ENCODE results near the gene LIMS1.
A peak's percentile ranks its signal among the peaks of the same experiment; 100 is the strongest.

The LIMS1 gene

DNA sequence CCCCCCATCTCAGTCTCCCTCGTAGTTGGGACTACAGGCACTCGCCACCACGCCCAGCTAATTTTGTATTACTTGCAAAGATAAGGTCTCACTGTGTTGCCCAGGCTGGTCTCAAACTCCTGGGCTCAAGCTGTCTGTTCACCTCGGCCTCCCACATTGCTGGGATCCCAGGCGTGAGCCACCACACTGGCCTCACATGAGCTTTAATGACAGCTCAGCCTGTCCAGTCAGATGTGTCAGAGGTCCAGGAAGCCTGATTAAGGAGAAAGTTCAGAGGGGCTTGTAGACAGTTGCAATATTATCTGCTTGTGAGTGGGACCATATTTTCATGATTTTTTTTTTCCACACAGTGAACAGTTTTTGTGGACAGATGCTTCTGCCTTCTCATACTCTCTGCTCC is 82.0 kb downstream of the LIMS1 start:
- no peak for DNase-seq

GRCh38 chr2:108616751-108617161 is 82.5 kb downstream of the LIMS1 start:
- DNase-seq, result no peak

- DNase-seq, result no peak
Observed at GRCh38 chr2:108617617-108618016, 83.3 kb downstream of the LIMS1 start.

DNA sequence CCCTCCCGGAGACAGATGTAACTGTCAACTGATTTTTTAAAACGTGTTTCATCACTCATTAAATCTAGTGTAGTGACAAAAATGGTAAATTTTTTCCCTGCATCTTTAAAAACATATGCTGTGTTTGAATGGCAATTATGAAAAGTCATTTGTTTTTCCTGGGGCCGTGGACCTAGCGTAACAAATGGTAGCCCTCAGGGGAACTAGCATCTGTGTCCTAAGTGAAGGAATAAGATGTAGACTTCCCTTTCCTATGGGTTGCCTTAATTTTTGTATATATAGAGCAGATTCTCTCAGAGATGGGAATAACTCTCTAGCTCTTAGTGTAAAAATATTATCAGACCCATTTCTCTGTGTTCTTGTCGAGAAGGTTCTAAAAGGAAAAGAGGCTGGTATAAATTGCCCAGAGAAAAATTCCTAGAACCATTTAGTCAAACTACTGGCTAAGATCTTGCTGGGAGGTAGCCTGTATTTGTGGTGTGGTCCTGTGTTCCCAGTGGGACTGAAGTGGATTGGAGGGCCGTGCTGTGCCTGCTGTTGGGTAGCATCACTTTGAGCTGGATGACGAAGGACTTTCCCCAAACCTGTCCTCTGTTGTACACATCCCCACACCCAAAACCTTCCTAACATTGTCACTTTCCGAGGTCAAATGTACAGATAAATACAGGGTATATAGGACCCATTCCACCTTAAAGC is 85.8 kb downstream of the LIMS1 start:
- DNase-seq, result no peak

GRCh38 chr2:108620656-108621055 is 86.4 kb downstream of the LIMS1 start:
- no peak for DNase-seq

DNA sequence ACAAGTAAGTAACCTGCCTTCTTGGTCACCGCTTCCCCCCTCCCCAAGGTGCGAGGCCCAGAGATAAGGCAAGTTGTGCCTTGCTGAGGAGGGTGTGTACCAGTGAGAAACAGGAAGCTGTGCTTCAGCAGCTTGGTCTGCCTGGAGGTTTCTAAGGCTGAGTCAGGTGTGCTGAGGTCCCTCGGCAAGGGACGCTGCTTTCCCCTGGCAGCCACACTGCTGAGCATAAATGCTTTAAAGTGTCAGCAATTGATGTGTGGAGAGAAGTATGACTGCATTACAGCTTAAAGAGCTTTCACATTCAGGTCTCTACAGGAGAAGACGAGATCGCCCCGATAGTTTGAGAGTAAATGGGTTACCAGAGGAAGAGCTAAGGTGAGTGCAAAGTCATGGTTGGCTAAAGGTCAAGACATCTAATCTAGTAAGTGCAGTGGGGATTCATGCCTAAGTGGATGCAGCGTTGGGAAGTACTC is 86.9 kb downstream of the LIMS1 start:
- DNase-seq, result peak; percentile 85

DNA sequence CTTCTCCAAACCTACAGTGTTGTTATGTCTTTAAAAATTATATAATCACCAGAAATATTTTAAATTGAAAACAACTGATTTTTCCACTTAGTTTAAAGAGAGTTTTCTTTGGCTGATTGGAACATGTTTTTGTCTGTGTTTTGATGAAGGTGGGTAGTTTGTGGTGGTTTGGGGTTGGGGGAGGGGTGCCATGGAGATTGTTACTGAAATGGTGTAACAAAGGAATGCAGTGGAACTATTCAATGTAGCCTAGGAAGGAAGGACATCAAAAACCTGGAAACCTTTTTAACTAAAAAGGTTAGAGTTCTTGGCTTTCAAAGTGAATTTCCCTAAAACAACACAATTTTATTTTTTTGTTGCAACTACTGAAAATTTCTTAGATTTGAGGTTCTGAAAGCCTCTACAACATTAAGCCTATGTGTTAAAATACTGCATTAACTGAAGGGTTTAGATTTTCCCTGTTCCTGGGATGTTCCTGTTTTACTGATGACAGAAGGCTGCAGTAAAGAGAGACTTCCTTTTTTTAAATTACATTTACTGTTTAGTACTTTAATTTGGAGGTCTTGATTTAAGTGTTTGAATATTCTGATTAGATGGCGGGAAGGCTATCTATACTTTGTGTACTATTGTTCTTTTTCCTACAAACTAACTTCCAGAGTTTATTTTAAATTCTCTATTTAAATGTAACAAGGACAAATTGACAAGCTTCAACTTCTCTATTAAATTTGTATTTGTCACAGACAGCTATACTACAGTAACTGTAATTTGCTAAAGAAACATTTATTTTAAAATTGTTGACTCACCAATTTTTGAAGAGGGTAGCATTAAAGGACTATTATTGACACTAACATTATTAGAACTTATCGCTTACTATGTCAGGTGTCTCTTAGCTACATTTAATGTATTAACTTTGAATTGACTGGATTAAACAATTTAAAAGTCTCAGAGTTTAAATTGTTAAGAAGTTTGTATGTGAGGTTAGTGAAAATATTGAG is 87.7 kb downstream of the LIMS1 start:
- DNase-seq, result peak; percentile 68

GRCh38 chr2:108623616-108624015 is 89.3 kb downstream of the LIMS1 start:
- no peak for DNase-seq

DNA sequence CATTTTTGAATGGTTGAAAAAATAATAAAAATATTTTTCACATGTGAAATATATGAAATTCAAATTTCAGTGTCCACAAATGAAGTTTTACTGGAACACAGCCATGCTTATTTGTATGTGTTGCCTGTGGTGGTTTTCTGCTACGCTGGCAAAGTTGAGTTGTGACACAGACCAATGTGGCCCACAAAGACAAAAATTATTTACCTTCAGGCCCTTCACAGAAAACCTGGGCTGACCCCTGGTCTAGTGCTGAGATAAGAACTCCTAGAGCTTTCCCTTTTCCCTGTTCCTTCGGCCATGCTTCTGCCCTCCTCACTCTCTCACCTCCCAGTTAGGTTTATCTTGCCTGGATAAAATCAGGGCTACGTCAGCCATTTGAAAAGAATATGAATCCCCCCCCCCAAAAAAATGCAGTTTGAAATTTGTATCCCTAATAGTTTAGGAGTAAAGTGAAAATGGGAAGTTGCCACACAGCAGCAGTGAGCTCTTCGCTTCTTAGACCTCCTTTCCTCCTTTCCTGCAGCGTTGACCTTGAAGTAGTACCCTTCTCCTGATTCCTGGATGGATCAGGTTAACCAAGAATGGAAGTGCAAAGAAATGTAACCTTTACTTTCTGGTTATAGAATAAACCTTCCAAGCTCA is 91.0 kb downstream of the LIMS1 start:
- no peak for DNase-seq

DNA sequence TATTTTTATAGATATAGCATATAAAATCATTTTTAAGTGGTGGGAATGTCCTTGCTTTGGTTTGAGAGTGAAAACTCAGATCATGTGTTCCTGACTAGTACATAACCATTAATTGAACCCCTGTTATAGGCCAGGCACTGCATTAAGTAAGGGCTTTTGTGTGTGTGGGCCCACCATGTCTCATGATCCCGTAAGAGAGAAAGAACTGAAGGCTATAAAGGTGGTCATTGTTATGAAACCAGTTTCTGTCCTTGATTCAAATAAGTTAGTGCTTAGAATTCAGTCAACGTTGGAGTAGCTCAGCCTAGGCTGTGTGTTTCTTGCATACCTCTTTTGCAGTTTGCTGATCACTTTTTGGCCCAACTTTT is 91.5 kb downstream of the LIMS1 start:
- no peak for DNase-seq

- no peak for DNase-seq
Observed at GRCh38 chr2:108626995-108627394, 92.7 kb downstream of the LIMS1 start.

- DNase-seq, result no peak
Observed at GRCh38 chr2:108627911-108628567, 93.8 kb downstream of the LIMS1 start.

DNA sequence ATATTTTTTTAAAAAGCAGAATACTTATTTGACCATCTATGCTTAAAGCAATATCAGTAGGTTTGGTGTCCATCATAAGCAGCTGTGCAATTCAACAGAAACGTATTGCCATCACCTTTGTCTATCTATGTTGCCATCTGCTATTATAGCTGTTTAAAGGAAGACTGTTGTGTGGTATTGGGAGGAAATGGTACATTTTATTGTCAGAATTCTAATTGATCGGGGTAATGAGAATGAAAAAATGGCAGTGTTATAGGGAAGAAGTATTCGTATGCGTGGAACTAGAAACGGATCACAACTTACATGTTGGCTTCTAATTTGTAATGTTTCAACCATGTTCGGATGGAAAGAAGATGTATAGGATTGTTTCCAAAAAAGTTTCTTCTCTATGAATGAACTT is 94.7 kb downstream of the LIMS1 start:
- no peak for DNase-seq

DNA sequence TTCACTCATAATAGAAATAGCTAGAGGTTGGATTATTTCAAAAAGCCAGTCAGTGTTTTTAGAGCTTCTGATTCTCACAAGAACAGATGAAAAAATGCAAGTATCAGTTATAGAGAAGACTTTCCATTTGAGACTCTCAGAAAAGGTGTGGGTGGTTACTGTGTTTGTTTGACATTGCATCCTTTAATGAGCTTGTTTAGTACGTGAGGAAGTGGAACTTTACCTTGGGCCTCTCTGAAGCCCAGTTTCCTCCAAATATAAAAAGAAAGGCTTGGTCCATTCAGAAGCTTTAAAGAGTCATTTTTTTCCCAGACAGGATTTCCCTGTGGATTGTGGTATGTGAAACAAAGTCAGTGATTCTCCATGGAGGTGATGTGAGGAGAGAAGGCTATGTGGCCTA is 95.1 kb downstream of the LIMS1 start:
- no peak for DNase-seq

DNA sequence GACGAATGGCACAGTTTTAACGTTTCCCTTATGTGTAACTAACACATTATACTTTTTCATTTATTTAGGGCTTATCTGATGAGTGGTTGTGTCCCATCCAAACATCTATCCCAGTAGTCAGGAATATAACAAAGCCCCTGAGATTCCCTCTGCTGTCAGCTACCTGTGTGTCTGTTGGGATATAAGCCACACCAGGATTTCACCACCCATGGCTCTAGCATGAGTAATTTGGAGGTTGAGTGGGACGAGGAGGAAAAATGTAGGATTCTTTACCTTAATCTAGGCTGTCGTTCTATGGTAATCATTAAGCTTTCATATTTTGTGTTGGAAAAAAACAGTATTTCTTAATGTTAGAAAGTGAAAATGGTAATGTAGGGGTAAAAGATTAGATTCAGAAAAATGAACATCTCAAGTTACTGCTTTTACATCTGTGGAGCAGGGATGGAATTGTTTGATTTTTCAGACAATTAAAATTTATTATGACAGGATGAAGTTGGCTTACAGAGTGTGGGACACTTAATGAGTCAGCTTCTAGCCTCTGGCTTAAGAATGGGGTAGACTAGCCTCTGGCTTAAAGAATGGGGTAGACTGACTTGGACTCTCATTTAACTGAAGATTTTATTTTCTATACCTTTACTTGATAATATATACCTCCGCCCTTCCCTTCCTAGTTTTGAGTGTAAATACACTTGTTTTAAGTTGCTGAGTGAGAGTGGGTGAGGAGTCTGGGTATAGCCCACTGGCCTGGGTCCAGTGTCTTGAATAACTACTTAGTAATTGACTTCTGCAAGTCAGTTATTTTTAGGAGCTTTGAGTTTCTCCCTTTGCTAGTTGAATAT is 96.5 kb downstream of the LIMS1 start:
- no peak for DNase-seq

GRCh38 chr2:108632332-108633160 is 98.3 kb downstream of the LIMS1 start:
- no peak for DNase-seq

- DNase-seq, result no peak
Observed at GRCh38 chr2:108633409-108633808, 99.1 kb downstream of the LIMS1 start.

DNA sequence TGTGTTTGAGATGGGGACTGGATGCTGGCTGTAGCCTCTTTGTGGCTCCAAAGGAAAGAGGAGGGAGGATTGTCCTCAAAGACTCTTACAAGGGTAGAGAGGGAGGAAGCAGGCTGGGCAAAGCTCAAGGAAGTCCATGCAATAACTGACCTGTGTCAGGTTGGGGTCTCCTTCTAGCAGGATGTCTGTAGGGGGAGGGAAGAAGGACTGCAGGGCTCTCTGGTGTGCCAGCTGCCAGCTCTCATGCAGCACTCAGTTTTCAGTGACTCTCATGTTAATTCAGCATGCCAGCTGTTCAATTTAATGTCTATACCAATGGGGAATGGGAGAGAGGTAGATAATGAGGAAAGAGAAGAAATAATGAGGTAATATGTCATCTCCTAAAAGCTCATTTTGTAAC is 99.7 kb downstream of the LIMS1 start:
- DNase-seq, result no peak

- no peak for DNase-seq
Observed at GRCh38 chr2:108634576-108635160, 100.4 kb downstream of the LIMS1 start.

GRCh38 chr2:108635630-108636354 is 101.5 kb downstream of the LIMS1 start:
- DNase-seq, result no peak
